GM23338 (cell line): ENCODE measurements around the gene C10orf90. TPM values are rescaled to one million over a fixed set of nuclear protein-coding genes. Genes with fewer than 3 reads are reported as not detected.

Experiments used
- ATAC-seq: fragments of 200-7000 bp; cut with Tn5 transposase; 3 replicates; pipeline ENCODE4 v1.9.1; 2020
- DNase-seq: peaks from one replicate; pipeline ENCODE4 v3.0.0-alpha.2; 2015; ENCODE audit warnings: low spot score
- H2AFZ ChIP-seq: fragments of 200-600 bp; sonication (generic); 2 replicates; pipeline ENCODE4 v1.8.0; 2016; ENCODE audit warnings: antibody characterized with exemption, mild to moderate bottlenecking, moderate library complexity
- H3F3A ChIP-seq: fragments of 200-600 bp; sonication (generic); replicated peaks from 2 replicates; pipeline ENCODE4 v1.8.0; 2017; ENCODE audit warnings: antibody characterized with exemption, mixed run types, low read depth
- H3K27ac ChIP-seq: fragments of 200-600 bp; sonication (generic); 2 replicates; pipeline ENCODE4 v1.6.1; 2016; ENCODE audit warnings: low read depth
- H3K27me3 ChIP-seq: fragments of 200-600 bp; sonication (generic); 2 replicates; pipeline ENCODE4 v1.8.0; 2016; ENCODE audit warnings: mild to moderate bottlenecking, mixed run types, moderate library complexity; ENCODE audit not compliant: insufficient read depth
- H3K36me3 ChIP-seq: fragments of 200-600 bp; sonication (generic); 2 replicates; pipeline ENCODE4 v1.8.0; 2016; ENCODE audit warnings: mild to moderate bottlenecking; ENCODE audit not compliant: insufficient read depth
- H3K4me1 ChIP-seq: fragments of 200-600 bp; sonication (generic); 2 replicates; pipeline ENCODE4 v1.8.0; 2016; ENCODE audit warnings: mild to moderate bottlenecking, moderate library complexity; ENCODE audit not compliant: insufficient read depth
- H3K4me2 ChIP-seq: fragments of 200-600 bp; sonication (generic); 2 replicates; pipeline ENCODE4 v1.7.1; 2017; ENCODE audit warnings: mixed run types
- H3K4me3 ChIP-seq: fragments of 200-600 bp; sonication (generic); 2 replicates; pipeline ENCODE4 v1.6.1; 2016; ENCODE audit warnings: mixed run types
- H3K79me2 ChIP-seq: fragments of 200-600 bp; sonication (generic); replicated peaks from 2 replicates; pipeline ENCODE4 v1.8.0; 2017; ENCODE audit warnings: mild to moderate bottlenecking; ENCODE audit not compliant: insufficient read depth
- H3K9me2 ChIP-seq: fragments of 200-600 bp; sonication (generic); 2 replicates; pipeline ENCODE4 v1.8.0; 2017; ENCODE audit not compliant: insufficient read depth
- H4K20me1 ChIP-seq: fragments of 200-600 bp; sonication (generic); replicated peaks from 2 replicates; pipeline ENCODE4 v1.8.0; 2017; ENCODE audit warnings: mild to moderate bottlenecking; ENCODE audit not compliant: insufficient read depth
- H3K27ac Mint-ChIP-seq: 2 replicates; pipeline ENCODE4 v1.8.0; 2020; ENCODE audit warnings: inconsistent platforms, mild to moderate bottlenecking, moderate library complexity, mixed read lengths
- H3K27me3 Mint-ChIP-seq: 3 replicates; pipeline ENCODE4 v1.8.0; 2022; ENCODE audit warnings: low read depth, mild to moderate bottlenecking, moderate library complexity, mixed read lengths, inconsistent platforms; ENCODE audit not compliant: insufficient read depth, poor library complexity
- H3K36me3 Mint-ChIP-seq: 3 replicates; pipeline ENCODE4 v1.8.0; 2021; ENCODE audit warnings: low read depth, mild to moderate bottlenecking, inconsistent platforms, moderate library complexity, mixed read lengths
- H3K4me1 Mint-ChIP-seq: 3 replicates; pipeline ENCODE4 v1.8.0; 2020; ENCODE audit warnings: mild to moderate bottlenecking, inconsistent platforms, mixed read lengths
- H3K4me3 Mint-ChIP-seq: 3 replicates; pipeline ENCODE4 v1.8.0; 2021; ENCODE audit warnings: moderate library complexity, mild to moderate bottlenecking, inconsistent platforms, mixed read lengths
- H3K9me3 Mint-ChIP-seq: 3 replicates; pipeline ENCODE4 v1.8.0; 2020; ENCODE audit warnings: moderate library complexity, mild to moderate bottlenecking, inconsistent platforms, mixed read lengths
- CREB1 ChIP-seq: fragments of 250-450 bp; sonication (Bioruptor Pico); IDR thresholded peaks from 2 replicates; pipeline ENCODE4 v1.5.0; 2020; ENCODE audit warnings: low read depth, mild to moderate bottlenecking, moderate library complexity
- ETS1 ChIP-seq: IDR thresholded peaks from 2 replicates; pipeline ENCODE4 v1.6.1; 2016; ENCODE audit warnings: antibody characterized with exemption
- JUNB ChIP-seq: IDR thresholded peaks from one replicate; pipeline ENCODE4 v1.6.1; 2016; ENCODE audit warnings: antibody characterized with exemption; ENCODE audit not compliant: unreplicated experiment
- NANOG ChIP-seq: IDR thresholded peaks from 2 replicates; pipeline ENCODE4 v1.6.1; 2016; ENCODE audit warnings: antibody characterized with exemption, borderline replicate concordance
- POLR2AphosphoS5 ChIP-seq: IDR thresholded peaks from 2 replicates; pipeline ENCODE4 v1.6.1; 2016; ENCODE audit warnings: antibody characterized with exemption, low read depth
- STAT1 ChIP-seq: IDR thresholded peaks from one replicate; pipeline ENCODE4 v1.6.1; 2016; ENCODE audit warnings: antibody characterized with exemption; ENCODE audit not compliant: unreplicated experiment
- ZNF331 ChIP-seq: fragments of 250-450 bp; sonication (Bioruptor Pico); IDR thresholded peaks from 2 replicates; pipeline ENCODE4 v1.5.0; 2020; ENCODE audit warnings: low read depth, mild to moderate bottlenecking, moderate library complexity
- ZNF462 ChIP-seq: fragments of 250-450 bp; sonication (Bioruptor Pico); IDR thresholded peaks from 2 replicates; pipeline ENCODE4 v1.5.0; 2020; ENCODE audit warnings: mild to moderate bottlenecking, moderate library complexity
- polyA plus RNA-seq: library from polyadenylated mRNA; unstranded; fragments of >200 nt; fragmentation: Nextera tagmentation; extraction: Ambion mirVana; gene quantifications from 2 replicates; pipeline ENCODE4 v1.2.1, GENCODE V29; 2016
- total RNA-seq: library from RNA; depleted of rRNA; stranded (reverse); fragments of >200 nt; shearing (Covaris generic); gene quantifications from 2 replicates; pipeline ENCODE4 v1.2.3, GENCODE V29; 2014

C10orf90 gene
- total and polyA plus RNA-seq, 2 experiments from 2014 or later: 0.76 to 0.97 TPM

- Mint-ChIP-seq H3K36me3 (peaks cover 5% of the 10 kb centered on the region; the same call in 1 of the 3 replicates), H3K9me3 (peaks cover 10% of the 10 kb centered on the region), H3K4me3 (no peak overlapping the region), H3K27ac (no peak overlapping the region), H3K4me1 (peaks cover 14% of the 10 kb centered on the region; the same call in 2 of the 3 replicates), H3K27me3 (peaks cover 2% of the 10 kb centered on the region)
- Histone ChIP-seq H3K27me3 (no peaks in the 10 kb centered on the region), H2AFZ (no peak overlapping the region), H3K4me2 (no peak overlapping the region), H3F3A (no peaks in the 10 kb centered on the region), H3K4me3 (no peak overlapping the region), H3K9me2 (0 out of 2 replicates have a peak, but pooled peaks cover 9% of the 10 kb centered on the region), H3K4me1 (no peaks in the 10 kb centered on the region), H3K36me3 (no peaks in the 10 kb centered on the region), H3K27ac (no peak overlapping the region), H3K79me2 (no peaks in the 10 kb centered on the region), H4K20me1 (no peaks in the 10 kb centered on the region)
- no peak for ATAC-seq
- DNase-seq: no peak
- TF ChIP-seq ZNF462 (CRISPR knock-in tag): no peak
- TF ChIP-seq CREB1 (CRISPR knock-in tag): no peak
- no peak for TF ChIP-seq STAT1
- TF ChIP-seq POLR2AphosphoS5: no peak
- no peak for TF ChIP-seq JUNB
- no peak for TF ChIP-seq ETS1
- TF ChIP-seq NANOG: no peak
- no peak for TF ChIP-seq ZNF331 (CRISPR knock-in tag)
Observed at GRCh38 chr10:126425032-126425431, 245.5 kb downstream of the C10orf90 start.
